OCI-LY3 (cell line): ENCODE data around the gene TMEM51.

ENCODE experiments used
- CTCF ChIP-seq: fragments of 200-600, 300-600 bp; sonication (generic); IDR thresholded peaks from 2 replicates; pipeline ENCODE4 v1.5.1; 2014; ENCODE audit warnings: antibody characterized with exemption, low read length, low read depth
- EZH2phosphoT487 ChIP-seq: fragments of 200-600 bp; shearing (Covaris generic); IDR thresholded peaks from 2 replicates; pipeline ENCODE4 v1.6.1; 2018; ENCODE audit warnings: antibody characterized with exemption, mixed run types, low read depth

DNA sequence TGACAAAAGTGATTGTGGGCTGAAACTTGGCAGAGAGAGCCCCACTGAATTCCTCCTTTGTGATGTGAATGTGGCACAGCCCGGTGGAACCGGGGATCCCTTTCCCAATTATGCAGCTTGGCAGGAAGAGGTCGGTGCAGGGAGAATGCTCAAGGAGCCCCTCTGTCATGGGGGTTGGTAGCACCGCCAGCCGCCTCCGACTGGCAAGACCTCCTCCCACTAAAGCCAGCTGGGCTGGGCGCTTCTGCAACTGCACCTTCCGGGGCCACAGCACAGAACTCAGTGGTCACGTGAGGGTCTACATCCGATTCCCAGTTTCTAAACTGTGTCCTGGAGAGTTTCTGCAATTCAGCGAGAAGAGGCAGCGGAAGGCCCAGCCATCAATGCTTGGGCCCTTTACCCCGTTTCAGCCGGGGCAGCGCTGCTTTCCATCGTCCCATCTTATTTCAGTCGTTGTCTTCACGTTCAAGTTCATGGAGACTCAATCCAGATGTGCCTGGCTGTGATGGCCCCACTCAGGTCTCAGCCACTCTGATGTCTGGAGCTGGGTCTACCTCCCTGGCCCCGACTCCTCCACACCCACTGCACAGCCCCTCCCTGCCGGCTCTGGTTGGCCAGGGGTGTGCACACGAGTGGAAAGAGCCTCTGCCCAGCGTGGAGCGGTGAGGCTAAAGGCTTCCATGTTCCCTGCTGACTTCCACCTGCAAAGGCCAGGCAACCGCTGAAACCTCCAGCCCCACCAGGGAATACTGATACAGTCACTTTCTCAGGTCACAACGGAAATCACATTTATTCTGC is 53.7 kb downstream of the TMEM51 start:
- TF ChIP-seq CTCF: no peak
- TF ChIP-seq EZH2phosphoT487: no peak
